Fibroblast of the conjunctiva (primary cell): ENCODE data around the gene SVIL.
A peak's percentile ranks its signal among the peaks of the same experiment; 100 is the strongest.
"Not testable (repeated sequence)": the region's sequence is repeated elsewhere in the genome, so short reads cannot be mapped to it uniquely, and the experiment has no call there.

ENCODE experiments used
- DNase-seq: peaks from one replicate; pipeline ENCODE4 v3.0.0-alpha.2; 2010; ENCODE audit warnings: low read depth

Gene SVIL

DNA sequence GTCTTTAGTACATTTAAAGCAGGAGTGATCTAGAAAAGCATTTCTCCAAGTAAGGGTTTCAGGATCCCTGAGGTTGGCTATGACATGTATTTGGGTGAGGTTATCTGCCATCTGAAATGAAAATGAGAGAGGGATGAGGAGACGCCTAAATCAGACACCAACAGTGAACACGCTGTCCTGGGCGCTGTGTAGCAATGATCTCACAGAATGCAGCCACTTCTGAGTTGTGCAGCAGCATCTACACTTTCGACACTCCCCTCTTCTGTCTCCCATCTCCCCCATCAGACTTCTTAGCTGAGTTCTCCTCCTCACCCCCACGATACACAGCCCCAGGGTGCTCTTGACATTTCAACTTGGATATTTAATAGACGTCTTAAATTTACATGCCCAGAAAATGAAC, 95.4 kb downstream of the SVIL start:
- no peak for DNase-seq

DNA sequence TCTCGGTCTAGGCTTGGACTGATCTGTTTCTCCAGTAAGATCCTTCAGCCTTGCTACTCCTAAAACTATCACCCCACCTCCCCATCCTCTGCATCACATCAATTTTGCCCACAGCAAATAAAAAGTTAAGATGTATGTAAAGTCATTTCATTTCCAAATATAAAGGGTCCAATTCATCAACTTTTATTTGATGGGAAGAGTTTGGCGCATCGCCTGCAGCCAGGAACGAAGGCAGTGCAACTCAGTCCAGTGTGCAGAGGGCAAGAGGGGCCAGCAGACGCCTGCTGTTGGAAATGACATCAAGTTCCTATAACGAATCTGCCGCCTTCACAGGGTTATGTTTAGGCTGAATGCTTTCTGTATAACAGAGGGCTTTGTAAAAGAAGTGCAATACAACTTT, 97.0 kb downstream of the SVIL start:
- DNase-seq, result no peak

GRCh38 chr10:29536691-29537090, 98.1 kb downstream of the SVIL start:
- DNase-seq, result not testable (repeated sequence)

GRCh38 chr10:29535778-29536453, 98.9 kb downstream of the SVIL start:
- no peak for DNase-seq

DNA sequence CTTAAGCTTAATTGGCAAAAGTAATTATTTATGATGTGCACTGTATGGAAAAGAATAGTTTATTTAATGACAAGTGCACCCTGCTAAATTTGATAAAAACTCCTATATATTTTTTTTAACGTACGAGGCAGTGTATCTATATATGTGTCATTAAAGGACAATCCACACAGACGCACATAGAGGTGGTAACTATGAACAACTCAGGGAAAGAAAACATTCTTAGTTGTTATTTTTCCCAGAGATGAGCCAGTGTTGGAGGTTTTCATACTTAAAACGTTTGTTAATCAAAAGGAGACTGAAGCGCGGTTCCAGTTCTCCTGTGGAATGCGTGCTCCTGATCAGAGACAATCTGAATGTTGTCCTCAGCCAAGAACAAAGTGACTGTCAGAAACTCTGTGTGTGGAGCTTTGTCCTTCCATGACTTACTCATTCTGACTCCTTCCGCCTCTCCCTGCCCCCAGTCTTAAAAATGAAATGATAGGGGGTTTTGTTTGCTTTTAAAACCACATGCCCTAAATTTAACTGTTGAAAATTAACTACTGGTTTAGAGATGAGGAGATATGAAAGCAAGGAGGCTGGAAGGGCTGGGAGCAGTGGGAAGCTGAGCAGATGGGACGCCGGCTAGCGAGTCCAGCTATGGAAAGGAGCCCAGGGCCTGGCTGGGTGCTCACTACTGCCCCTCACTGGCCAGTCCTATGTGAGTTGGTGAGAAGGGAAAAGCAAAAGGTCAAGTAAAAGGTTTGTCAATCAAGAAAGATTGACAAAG, 99.6 kb downstream of the SVIL start:
- peak; percentile 28 for DNase-seq

DNA sequence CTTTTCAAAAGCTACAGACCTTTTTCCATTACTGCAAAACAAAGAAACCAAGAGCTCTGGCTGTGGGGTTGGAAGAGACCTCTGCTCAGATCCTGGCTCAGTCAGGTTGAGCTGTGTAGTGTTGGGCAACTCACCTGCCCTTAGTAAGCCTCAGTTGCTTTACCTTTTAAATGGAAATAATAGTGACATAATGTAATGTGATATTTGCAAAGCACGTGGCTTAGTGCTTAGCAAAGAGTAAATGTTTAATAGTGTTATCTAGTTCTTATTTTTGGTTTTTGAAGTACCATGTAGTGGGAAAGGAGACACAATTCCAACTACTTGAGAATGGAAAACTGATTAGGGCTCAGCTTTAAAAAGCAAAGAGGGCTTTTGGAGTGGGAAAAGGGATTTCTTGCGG, 100.2 kb downstream of the SVIL start:
- DNase-seq, result no peak

GRCh38 chr10:29533696-29534285, 101.0 kb downstream of the SVIL start:
- DNase-seq, result no peak

DNA sequence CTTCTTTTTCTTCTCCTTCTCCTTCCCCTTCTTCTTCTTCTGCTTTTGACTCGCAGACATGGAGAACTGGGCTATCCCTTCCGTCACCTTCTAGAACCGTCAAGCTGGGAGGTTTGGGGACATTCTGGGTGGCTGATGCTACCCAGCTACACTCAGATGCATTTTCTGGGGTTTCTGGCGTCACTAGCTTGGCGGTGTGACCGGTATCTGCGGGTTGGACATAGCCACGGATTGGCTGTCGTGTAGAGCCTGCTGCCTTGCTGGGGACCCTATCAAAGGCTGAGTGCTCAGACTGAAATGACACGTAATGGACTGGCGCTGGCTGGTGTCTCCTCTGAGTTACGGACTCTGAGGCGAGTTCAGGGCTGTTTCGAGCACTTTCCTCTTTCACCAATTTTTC, 101.7 kb downstream of the SVIL start:
- no peak for DNase-seq

DNA sequence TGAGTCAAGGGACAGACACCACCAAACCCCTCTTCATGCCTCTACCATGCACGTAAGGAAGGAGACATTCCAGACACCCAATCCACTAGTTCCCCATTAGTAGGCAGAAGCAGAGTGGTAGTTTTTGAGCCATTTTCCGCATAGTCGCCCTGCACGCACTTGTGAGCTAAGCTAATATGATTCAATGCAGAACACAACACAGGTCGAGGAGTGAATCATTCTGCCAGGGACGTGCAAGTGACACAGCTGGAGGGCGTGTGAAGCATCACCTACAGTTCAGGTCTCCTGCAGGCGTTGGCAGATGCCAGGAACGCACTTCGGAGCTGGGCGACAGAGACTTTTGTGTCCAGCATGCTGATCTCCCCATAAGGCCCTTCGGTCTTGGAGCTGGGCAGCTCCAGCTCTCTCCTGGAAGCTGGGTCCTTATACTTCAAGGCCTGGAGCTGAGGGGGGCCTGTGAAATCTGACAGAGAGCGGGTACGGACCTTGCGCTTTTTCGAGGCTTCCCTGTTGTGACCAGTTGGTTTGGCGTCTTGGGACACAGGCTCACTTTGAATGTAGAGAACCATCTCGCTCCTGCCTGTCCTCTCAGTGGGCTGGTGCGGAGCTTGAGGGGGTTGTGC, 102.4 kb downstream of the SVIL start:
- DNase-seq, result no peak

GRCh38 chr10:29530112-29530976, 104.4 kb downstream of the SVIL start:
- DNase-seq, result no peak

DNA sequence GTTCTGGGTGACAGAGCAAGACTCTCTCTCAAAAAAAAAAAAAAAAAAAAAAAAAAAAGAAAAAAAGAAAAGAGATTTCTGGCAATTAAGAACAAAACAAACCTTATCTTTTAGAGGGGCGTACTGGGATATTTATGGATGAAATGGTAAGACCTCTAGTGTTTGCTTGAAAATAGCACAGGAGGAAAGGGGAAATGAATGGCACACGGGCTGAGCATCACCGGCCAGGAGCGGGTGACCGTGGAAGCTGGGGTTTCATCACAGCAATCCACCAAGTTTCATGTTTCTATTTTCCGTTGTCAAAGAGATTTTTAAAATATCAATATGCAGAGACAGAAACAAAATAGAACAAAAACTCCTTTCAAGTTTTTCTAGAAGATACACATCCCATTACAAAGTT, 105.6 kb downstream of the SVIL start:
- no peak for DNase-seq

GRCh38 chr10:29525762-29526161, 109.0 kb downstream of the SVIL start:
- DNase-seq, result no peak

DNA sequence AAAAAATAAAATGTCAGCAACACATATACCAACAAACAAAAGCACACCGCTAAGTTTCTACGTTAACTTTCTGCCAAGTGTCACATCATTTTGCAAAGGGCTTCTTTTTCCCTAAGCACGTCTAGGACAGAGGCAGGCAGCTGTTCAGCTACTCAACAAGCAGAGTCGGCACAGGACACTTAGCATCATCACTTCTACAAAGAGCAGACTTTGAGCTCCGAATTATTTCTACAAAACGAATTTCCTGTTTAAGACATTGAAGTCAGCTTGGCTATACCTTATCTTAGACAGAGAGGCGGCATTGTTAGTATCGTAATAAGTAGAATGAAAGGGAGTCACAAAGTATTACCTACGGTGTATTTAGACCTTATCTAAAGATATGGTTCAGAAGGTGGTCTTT, 110.1 kb downstream of the SVIL start:
- DNase-seq, result no peak

DNA sequence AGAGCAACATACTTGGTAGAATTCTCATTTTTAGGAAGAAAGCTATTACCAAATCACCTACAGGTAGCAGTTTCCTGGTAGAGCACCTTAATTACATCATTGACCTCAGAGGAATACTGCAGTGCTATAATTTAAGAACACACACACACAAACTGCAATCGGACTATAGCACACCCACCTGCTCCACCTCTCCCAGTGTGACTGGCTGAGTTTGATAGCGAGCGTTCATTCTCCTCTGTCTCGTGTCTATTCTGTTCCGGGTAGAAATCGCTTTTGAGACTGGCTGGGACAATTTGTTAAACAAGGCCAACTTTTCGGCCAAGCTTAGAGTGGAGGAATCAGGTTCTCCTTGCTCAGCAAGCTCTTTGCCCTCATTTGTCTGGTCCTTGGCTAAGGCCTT, 110.5 kb downstream of the SVIL start:
- DNase-seq, result no peak

DNA sequence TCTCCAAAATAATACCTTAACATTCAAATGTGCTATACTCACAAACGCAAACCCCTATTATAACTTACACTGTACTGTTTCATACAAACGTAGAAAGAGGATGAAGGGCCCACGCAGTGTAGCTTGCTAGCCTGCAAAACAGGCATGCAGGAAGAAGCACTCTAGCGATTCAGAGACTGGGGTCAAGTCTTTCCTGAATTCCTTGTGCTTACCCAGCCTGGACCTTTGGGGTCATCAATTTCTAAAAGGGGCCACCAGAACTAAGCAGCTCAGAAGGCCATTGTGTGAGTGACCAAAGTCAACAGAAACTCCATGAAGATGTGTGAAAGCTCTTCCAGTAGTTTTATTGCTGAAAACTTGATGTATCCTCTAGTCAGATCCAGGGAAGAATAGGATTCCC, 111.9 kb downstream of the SVIL start:
- no peak for DNase-seq

GRCh38 chr10:29522061-29522855, 112.5 kb downstream of the SVIL start:
- DNase-seq, result no peak

DNA sequence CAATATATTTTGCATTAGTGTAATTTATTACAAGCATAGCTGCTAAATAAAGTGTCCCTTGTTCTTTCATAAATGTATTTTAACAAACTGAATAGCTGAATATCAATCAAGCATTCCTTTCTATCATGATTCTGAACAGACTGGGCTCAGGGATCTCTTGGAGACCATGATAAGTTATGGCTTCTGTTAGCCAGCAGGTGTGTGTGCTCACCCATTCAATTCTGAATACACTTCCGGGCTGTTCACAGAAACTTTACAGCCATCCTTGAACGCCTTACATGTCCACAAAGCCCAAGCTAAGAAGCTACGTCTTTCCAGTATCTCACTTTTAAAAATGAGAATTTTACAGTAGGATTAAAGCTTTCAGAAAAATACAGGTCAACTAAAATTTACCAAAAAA, 115.1 kb downstream of the SVIL start:
- no peak for DNase-seq

DNA sequence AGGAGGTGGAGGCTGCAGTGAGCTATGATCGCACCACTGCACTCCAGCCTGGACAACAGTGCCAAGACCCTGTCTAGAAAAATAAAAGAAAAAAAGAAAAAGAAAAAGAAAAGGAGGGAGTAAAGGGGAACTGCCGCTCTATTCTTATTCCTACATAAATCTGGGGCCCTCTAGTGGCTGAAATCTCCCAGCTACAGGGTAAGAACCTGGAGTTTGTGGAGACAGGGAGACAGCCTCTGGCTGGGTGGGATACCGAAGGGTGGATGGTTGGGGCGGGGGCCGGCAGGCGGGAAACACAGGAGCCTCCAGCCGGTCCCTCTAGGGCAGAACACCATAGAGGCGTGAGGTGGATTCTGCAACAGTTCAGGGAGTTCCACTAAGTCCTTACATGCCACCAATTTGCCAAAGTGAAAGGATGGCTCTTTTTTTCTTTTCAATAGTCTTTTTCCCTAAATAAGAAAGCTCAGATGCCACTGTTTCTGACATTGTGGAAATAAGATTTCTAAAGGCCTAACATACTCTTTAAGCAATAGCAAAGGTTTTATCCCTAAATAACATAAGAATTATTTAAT, 117.3 kb downstream of the SVIL start:
- DNase-seq, result peak; percentile 24

DNA sequence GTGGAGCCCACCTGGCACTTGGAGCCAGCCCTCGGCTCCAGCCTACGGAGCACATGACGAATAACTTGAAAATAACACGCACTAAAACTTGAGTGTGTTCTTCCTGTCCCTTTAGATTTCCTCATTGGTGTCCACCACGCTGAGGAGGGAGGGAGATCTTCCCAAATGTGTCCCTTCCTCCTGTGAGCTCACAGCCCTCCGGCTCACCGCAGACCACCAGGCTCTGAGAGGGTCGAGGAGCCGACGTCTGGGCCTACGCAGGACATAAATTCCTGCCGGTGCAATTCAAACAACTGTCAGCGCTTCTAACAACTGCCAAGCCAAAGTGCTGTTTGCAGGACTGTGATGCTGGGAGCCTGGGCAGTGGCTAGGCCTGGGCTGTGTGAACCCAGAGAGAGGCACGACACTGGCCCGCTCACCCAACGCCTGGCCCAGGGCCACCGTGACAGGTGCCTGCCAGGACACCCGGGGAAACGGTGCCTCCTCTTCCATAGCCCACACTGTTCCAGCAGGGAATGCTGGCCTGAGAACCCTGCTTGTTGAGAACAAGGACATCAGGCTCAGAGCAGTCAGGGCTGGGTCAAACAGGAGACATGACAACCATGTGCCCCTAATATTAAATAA, 118.3 kb downstream of the SVIL start:
- DNase-seq, result not testable (repeated sequence)

DNA sequence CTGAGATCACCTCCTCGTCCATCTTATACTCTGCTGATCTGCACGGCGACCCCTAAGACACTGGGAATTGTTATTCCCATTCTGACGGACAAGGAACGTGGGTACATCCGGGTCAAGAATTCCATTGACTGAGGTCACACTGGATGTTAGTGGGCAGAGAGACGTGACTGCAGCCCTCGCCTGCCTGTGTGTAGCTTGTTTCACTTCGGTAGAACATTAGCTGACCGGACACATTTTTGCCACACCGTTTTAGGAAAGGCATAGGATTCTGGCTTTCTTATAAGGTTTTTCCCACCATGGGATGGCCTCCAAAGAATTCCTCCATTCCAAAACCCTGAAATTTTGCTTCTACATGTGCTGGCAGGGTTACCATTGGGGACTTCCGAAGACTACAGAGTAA, 118.9 kb downstream of the SVIL start:
- DNase-seq, result not testable (repeated sequence)
